HG03139 (cell line): ENCODE measurements around the gene RERG.

Experiments
- ATAC-seq: cut with Tn5 transposase; IDR thresholded peaks from one replicate; pipeline ENCODE4 v1.9.1; 2021; ENCODE audit not compliant: unreplicated experiment

The RERG gene

DNA sequence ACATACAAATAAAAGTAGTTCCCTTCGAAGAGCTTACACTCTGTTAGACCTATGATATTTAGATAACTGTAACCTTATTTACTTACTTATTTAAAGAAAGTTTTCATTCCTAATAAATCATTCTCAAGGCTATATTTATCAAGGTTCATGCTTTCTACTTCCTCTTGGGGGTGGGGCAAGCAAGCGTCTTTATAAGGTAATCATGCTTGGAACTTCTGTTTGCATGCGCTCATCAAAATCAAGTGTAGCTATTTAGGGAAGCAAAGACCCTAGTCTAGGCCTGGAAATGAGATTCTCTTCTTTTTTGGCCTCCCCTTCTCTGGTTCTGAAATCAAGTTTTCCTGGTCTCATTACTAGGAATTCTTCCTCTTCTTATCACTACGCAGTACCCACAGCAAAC, 766 bp downstream of the RERG start:
- no peak for ATAC-seq

DNA sequence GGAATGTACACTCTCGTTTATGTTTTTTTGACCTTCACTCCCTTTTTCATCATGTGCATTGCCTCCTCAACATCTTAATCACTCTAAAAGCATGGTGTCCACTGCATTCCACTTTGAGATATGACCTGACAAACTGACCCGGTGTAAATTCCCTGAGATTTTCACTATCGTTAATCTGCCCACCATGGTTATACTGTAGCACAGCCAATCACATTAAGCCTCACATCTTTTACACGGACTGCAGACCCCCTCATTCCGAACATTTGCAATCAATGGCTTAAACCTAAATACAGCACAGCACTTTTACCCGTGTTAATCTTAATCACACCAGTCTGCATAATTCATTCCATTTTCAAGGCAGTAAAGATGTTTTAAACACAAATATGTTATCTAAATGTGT, 2.4 kb downstream of the RERG start:
- no peak for ATAC-seq

DNA sequence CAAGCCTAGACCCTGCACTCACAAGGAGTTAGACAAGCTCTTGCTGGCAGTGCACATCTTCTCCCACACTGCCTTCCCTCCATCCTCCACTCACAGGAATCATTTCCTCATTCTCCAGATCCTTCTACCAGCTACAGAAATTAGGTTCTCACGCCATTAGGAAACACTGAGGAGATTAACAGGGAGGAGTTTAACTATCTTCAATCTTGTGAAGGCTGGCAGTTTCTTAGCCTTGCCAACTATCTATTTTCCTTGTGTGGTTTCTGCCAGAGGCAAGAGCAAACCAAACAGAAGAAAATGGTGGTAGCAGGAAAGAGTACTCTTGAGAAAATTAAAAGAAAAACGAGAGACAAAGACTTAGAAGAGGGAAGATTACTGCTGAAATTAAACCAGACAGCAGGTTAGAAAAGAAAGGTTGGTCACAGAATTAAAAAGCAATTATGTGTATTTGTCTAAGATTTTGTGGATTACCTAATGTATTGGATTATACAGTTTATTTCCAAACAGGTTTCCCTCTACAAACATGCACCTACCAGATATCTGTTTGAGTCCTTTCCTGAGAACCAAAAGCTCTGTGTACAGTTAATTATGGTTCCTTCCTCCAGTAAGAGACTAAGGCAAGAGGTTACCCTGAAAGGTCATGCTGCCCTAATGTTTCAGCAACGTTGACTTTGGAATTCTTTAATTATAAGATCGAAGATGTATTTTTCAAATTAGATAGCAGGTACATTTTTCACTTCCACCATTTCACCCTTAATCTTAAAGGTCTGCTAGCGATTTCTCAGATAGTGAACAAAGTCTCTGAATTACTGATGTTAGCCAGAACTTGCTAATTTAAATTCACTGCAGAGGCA, 5.0 kb downstream of the RERG start:
- ATAC-seq: no peak

DNA sequence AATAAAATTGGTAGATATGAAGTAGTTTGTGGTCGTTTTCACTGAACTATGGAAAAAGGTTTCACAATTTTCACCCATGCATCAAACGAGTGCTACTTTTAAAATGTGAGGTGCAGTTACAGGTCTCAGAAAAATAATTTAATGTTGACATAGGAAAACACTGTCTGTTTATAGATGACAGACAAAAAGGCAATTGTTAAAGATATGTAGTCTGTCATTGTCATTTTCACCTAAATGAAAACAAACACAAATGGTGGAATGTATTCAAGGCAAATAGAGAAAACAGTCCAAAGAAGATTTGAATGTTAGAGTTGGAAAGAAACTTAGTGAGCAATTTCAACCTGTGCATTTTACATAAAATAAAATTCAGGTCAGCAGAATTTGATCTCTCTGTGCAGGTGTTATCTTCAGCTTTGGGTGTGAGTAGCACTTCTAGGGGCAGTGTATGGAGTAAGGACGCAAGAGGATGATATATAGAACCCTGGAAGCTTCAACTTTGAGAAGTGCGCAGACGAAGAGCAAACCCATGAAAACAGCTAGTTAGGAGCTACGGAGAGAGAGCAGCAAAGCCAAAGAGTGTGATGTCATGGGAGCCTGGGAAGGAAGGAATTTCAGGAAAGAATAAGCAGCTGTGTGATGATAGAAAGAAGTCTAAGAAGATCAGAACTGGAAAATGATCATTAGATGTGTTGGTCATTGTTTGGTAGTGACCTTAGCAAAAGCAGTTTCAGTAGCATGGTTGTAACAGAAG, 6.2 kb downstream of the RERG start:
- no peak for ATAC-seq

DNA sequence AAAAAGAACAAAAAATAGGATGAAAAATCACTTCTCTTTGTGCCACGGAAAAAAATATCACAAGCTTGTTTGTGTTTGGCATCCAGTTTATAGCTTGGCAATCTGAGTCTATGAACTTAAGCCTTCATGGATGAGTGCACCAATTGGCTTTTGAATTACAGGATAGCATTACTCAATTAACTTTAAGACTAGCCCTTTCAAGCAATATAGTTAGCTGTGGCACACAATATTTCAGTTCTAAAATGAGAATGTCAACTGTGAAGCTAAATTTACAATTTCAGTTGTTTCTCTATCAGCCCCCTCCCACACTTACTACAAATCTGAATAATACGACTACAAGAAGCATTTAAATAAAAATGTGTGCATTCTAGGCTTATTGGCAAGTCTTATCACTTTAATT, 8.3 kb downstream of the RERG start:
- ATAC-seq: no peak

DNA sequence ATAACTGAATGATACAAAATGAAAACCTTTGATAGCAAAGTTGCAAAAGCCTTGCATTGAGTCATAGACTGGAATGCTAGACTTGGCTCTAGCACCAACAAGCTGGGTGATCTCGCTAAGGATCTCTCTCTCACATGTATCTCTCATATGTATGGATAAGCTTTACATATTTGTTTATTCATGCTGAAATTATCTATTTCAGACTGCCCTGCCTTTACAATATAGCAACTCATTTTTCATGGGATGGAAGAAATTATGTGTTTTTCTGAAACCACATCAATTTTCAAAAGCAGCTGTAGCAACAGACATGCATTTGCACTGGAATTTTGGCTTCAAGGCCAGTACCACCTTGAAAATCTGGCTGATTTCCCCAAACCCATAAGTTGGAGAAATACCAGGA, 11.4 kb downstream of the RERG start:
- ATAC-seq: no peak

DNA sequence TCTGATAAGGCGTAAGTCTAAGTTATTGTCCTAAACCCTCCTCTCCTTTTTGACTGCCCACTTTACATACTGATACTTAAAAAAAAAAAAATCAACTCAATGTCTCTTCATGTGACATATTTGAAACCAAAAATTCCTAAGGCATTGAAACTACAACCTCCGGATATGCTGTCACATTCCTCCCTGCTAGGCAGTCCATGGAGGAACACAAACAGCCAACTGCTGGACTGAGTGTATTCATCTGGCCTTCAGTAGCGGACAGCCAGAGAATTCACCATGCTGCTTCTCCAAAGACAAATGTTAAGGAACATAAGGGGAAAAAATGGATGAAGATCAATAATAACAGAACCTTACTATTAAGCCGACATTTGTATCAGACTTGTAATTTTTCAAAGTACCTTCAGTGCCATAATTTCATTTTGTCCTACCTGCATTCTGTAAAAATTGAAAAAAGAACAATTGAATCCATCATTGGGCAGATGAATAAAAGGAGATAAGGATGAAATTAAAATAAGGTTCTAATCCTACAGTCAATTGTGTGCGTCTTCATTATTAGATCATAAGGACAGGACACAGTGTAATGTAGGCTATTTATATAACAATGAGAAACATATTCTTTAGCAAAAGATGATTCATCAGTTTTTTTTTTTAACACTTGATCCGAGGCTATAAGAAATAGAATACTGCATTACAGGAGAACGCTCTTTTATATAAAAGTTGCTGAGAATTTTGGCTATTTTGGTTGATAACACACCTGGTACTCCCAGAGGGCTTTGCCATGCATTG, 12.2 kb downstream of the RERG start:
- no peak for ATAC-seq

DNA sequence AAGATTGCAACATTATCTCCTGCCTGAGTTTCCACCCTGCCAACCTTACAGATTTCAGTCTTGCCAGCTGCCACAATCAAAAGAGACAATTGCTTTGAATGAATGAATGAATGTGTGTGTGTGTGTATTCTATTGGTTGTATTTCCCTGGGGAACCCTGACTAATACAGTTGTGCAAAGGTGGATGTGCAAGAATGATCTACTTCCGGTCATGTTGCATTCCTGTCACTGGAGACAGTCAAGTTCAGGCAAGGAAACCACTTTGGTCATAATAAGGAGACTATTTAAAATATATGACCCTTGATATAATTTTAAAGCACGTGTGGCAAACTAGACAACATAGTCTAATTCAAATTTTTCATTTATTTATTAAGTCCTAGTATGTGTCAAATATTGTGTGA, 13.1 kb downstream of the RERG start:
- ATAC-seq: no peak

DNA sequence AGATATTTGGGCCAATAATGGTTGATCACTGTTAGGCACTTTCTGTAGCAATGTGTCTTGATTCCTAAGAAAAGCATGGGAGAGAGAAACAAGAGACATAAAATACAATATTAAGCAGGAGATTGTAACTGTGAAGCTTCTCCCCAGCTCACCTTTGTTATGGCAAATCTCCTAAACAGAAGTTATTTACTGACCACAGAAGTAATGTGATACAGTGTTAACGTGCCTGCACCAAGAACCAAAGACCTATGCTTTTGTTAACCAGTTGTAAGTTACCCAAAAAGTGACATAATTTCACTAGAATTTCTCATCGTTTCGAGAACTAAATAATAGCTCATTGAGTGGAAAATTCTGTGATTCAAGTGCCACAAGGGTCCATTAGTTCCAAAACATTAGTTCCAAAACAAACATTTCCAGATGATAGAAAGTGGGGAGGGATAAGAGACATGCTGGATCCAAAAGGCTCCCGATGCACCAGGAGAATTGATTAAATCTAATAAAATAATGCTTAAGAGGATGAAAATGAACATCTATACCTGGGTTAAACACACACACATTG, 14.3 kb downstream of the RERG start:
- ATAC-seq: no peak

DNA sequence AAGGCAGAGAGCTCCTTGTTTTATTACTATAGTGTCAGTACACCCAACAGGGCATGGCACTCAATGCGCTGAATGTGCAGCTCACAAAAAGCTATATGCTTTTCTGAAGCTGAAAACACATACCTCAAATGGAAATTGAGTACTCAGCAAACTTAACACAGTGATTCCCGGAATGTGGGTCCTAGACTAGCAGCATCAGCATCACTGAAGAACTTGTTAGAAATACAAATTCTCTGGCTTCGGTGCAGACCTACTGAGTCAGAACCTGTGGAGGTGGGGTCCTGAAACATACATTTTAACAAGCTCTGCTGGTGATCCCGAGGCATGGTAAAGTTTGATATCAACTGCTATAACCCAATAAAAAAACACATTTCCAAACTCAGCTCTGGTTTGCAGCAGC, 14.9 kb downstream of the RERG start:
- ATAC-seq: no peak

DNA sequence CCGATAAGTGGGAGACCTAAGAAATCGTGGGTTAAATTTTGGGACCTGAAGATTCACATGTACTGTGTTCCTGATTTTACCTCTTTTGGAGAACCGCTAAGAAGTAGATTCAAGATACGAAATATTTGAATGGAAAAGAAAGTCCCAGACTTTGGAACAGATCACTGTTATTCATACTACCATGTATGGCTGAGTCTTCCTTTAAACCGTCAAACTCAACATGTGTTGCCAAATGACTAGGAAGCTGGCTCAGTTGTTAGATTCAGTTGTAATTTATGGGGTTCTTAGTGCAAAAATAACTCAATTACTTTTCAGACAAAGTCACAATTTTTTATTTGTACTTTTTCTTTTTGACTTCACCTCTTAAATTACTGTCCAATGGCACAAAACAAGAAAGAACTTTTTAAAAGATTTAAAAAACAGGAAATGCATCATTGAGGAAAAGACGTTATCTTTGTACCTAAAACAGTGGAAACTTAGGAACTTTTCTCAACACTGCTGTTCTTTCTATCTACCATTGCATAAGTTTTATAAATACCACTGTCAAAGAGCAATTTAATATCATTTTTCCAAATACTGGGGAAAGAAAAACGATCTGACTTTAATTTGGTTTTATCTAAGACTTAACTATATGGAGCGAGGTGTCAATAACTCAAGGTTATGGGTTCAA, 15.7 kb downstream of the RERG start:
- ATAC-seq: no peak

DNA sequence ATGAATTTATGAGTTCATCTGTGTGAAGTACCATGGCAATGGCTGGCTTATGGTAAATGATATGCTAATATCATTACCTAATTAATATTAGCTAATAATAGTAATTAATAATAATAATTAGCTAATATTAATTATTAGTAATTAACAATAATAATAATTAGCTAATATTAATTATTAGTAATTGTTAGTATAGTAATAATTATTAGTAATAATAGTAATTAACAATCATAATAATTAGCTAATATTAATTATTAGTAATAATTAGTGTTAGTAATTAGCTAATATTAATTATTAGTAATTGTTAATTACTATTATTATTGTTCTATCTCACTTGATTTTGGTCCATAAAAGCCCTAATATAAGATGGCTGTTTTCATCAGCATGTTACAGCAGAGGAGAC, 19.8 kb downstream of the RERG start:
- ATAC-seq: no peak

DNA sequence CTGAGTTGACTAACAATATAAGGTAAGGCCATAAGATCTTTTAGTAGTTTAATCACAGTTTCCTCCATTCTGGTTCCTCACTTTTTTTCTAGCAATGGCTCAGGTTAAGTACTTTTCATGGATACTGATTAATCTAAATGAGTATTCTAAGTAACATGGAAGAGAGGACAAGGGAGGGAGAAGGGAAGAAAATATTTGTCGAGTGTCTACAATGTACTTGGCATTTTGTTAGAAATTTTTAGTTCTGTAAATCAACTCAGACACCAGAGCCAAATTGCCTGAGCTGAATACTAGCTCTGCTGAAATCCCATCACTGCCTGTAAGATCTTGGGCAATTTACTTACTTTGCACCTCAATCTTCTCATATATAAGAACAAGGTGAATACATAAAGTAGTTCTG, 20.2 kb downstream of the RERG start:
- ATAC-seq: no peak

DNA sequence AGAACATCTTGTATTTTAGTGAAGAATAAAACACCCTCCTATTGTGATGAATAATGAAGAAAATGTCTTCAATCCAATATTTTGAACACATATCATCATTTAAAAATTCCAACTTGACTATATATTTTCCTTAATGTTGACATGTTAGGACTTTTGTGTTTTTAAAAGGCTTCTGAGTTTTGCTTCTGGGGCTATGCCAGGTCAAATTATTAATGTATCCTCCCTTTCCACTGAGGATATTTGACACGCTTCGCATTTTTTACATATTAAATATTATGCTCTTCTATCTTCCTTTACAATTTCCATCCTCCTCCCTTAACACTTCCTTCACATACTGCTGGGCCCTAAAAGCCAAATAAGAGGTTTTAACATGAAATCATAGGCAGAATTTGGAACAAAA, 20.6 kb downstream of the RERG start:
- ATAC-seq: no peak

DNA sequence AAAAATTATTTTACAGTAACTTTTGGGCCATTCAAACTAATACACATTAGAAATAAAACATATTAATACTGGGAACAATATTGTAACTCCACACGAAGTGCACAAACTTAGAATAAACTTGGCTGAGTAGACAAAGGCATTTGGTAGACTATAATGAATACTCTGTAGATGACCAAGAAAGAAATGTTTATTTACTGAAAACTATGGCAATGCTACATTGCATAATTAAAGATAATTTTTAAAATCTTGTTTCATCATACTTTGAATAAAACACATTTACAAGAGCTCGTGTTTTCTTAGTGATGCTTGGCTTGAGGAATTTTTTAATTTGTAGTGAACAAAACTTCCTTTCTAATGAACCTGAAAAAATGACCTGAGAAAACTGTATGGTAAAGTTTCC, 21.3 kb downstream of the RERG start:
- no peak for ATAC-seq

DNA sequence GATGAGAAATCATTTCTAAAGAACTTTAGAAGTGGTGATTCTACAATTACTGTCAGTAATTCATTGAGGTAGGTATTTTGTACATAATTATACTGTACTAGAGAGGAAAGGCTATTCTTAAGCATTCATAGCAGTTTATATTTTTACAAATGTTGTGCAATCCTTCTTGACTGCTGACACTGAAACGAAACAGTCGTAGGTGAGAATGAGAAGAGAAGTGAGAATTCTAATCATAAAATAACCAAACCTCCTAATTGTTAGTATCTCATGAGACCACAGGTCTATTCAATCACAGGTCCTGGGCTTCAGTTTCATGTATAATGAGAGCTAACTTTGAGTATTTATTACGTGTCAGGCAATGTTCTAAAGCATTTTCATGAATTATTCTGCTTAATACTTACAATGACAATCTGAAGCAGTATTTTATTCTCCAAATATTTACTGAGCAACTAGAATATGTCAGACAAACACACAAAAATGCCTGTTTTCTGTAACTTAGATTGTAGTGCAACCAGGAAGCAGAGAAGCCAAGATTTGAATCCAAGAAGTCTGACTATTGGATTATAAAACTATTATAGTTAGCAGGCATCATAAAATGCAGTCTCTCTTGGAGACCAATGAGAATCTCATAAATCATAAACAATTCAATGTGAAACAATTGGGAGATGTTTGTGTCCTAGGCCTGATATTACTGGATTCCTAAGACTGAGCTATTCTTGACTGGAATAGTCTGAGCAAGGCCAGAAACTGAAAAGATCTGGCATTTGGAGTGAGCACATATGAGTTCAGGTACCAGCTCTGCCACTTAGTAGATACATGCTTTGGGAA, 24.3 kb downstream of the RERG start:
- no peak for ATAC-seq

DNA sequence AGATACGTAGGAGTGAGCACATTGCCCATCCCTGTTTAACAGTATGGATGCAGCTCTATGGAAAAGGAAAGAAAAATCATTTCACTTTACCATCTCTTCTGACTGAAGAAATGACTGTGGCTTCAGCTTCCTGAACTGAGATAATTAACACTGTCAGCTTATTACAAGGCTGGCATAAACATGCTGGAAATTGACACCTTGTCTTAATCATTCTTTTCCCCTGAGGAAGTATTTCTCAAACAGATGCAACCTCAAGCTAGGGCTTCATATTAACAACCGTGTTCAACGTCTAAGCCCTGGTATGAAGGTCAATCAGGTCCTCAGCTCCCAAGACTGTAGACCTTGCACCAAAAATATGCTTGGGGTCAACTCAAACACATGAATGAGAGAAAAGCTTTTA, 25.0 kb downstream of the RERG start:
- ATAC-seq: no peak

DNA sequence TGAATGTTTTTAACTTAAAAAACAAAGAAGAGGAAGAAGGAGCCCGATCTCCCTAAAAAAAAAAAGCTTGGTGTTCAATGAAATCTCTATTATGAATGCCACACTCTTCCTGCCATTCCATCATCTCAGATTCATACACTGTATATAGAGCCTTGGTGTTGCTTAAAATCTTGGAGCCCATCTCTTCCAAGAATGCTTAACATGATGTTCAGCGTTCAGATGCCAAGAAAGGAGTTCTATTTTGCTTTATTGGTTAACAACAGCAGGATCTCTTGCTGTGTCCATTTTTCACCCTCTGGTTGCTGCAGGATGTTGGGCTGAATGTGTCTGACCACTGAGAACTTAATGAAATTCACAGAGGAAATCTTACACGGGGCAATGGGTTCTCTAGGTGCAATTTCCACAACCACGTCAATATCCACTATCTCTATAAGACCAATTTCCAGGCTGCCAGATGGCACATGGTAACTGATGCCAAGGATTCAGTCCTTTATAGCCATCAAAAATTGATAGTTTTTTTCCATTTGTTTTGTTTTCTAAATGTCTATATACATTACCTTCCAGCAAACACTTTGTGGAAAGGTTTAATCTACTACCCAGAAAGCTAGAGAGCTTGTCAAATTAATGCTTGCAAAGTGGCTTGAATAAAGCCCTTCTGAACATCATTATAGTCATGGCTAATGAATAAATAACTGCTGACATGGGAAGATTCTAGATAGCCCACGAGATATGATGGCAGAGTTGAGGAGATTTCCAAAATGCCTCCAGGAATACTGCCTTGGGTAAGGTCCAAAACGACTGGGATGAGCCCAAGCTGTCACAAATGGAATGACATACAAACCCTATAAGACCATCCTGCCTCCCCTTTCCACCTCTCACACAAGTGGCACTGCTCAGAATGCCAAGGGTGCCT, 26.5 kb downstream of the RERG start:
- no peak for ATAC-seq

DNA sequence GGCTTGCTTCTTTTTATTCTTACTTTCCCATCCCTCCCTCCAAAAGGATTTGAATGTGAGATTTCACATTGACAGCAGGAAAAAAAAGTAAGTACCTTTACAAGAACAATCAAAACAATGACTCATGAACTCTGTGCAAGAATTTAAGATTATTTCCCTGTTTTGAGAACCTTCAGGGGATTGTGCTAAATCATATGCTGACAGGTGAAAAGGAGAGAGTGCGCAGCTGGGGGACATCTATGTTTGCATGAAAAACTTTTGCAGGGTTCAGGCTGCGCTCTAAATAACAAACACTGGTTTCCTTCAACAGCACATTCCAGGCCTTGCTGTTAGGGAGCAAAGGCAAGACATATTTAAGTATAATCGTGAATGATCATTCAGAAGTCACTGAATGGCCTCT, 27.3 kb downstream of the RERG start:
- ATAC-seq: no peak
